ENCODE results near the gene GLB1L2. TPM values are rescaled to one million over a fixed set of nuclear protein-coding genes. Genes with fewer than 3 reads are reported as not detected.
"Not testable (repeated sequence)": the region's sequence is repeated elsewhere in the genome, so short reads cannot be mapped to it uniquely, and the experiment has no call there.

GLB1L2 gene
- polyA plus RNA-seq (ENCODE audit: insufficient read length in 12 of 12) = 1 to 10 TPM in 2 of 12 donors, under 1 TPM in 8, not detected in 2; 0.45 to 1.4 (median 0.70) TPM
- long read RNA-seq, donor 1 = 0 reads
- long read RNA-seq, donor 2 = 0 reads
- long read RNA-seq, donor 3 = 0 reads
- long read RNA-seq, donor 4 = 0 reads
- long read RNA-seq, donor 5 = 0 reads
- long read RNA-seq, donor 6 = 0 reads
- long read RNA-seq, donor 7 = 0 reads
- long read RNA-seq, donor 8, partial matches to known transcripts = 0 of 1 reads
- long read RNA-seq, donor 8, other reads (novel, unspliced or antisense) = 0 of 1 reads
- long read RNA-seq, donor 9 = 0 reads
- long read RNA-seq, donor 10 = 0 reads
- long read RNA-seq, donor 11 = 0 reads

DNA sequence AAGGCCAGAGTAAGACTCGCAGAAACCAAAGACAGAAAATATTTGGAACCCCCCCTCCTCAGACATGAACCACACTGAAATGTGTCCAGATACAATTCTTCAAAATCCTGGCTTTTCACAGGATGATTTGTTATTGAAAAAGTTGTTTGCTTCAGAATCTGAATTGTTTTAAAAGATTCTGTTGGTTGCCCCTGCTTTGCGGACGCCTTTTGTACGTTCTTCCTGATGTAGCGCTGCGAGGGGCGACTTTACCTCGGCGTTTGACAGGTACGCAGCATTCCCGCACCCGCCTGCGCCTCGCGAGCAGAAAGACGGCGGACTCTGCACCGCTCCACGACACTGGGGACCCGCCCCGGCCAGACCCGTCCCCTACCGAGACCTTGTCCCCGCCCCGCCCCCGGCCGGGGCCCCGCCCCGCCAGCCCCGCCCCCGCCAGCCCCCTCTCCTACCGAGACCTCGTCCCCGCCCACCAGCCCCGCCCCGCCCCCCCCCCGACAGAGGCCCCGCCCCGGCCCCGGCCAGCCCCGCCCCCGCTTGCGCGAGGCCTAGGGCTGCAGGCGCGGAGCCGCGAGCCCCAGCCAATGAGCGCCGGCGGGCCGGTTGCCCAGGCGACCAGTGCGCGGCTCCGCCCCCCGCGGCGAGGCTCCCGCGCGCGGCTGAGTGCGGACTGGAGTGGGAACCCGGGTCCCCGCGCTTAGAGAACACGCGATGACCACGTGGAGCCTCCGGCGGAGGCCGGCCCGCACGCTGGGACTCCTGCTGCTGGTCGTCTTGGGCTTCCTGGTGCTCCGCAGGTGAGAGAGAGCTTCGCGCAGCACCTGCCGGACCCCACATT is at the start of gene GLB1L2:
TSS of gene GLB1L2 (plus strand) at position 635 of the 835 bp plus-strand sequence. CDS start at position 709, 74 bp downstream.
- DNase-seq = peak; percentile 13

GRCh38 chr11:134282121-134283045 is 49.4 kb upstream of the GLB1L2 start:
- no peak for DNase-seq

DNA sequence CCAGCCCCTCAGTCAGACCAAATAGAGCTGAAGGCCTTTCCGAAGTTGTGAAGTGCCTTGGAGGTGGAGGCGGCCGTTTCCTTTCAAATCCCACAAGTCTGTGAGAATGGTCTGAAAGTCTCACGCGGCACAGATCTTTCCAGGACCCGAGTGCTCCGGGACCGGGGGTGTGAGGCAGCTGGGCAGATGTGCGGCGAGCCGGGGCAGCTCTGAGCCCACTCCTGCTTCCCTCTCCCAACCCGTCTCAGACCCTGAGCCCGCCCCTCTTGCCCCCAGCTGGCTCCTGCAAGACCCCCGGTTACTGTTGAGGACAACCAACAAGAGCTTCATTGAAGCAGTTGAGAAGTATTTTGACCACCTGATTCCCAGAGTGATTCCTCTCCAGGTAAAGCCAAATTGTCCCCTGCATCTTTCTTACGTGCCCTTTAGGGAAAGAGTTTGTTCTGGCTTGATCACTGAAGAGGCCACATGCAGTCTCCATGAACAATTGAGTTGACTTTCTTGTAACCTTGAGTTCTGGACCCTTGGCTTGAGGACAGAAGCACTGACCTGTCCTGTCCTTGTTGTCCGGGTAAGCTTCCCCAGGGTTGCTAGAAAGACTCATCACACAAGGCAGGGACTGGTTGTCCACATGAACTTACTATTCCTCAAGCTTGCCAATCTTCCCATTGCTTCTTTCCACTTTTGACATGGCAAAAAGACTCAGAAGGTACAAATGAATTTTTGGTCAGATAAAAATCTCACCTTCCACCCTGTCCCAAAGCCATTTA is 48.1 kb upstream of the GLB1L2 start:
- DNase-seq = no peak

DNA sequence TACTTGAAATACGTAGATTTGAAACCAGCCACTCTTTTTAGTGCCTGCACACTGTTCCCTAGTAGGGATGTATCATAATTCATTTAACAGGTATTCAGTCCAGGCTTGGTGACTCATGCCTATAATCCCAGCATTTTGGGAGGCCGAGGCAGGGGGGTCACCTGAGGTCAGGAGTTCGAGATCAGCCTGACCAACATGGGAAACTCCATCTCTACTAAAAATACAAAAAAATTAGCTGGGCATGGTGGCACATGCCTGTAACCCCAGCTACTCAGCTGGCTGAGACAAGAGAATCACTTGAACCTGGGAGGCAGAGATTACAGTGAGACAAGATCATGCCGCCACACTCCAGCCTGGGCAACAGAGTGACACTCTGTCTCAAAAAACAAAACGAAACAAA is 47.4 kb upstream of the GLB1L2 start:
- DNase-seq = not testable (repeated sequence)

- no peak for DNase-seq
Measured at GRCh38 chr11:134287561-134287960, 44.2 kb upstream of the GLB1L2 start.

GRCh38 chr11:134288486-134288885 is 43.3 kb upstream of the GLB1L2 start:
- DNase-seq = no peak

- DNase-seq = no peak
Measured at GRCh38 chr11:134289167-134289566, 42.6 kb upstream of the GLB1L2 start.

GRCh38 chr11:134289789-134290188 is 42.0 kb upstream of the GLB1L2 start:
- no peak for DNase-seq

DNA sequence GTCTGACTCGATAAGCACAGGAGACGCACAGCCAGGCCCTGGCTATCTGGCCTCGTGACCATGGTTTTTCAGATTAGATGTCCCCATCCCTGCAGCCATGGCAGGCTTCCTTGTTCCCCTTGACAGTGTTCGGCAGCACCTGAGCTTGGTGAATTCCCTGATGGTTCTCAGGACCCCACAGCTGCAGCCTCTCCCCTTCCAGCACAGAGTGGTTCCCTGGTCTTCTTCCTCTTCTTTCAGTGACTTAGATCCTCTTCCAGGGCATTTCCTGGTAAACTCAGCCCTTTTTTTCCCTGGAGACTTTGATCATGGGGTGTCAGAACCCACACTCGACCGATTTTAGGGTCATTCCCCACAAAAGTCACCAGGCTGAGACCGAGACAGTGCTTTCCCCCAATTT is 41.1 kb upstream of the GLB1L2 start:
- DNase-seq = no peak

- no peak for DNase-seq
Measured at GRCh38 chr11:134291196-134291595, 40.6 kb upstream of the GLB1L2 start.

GRCh38 chr11:134292661-134293060 is 39.1 kb upstream of the GLB1L2 start:
- DNase-seq = no peak

DNA sequence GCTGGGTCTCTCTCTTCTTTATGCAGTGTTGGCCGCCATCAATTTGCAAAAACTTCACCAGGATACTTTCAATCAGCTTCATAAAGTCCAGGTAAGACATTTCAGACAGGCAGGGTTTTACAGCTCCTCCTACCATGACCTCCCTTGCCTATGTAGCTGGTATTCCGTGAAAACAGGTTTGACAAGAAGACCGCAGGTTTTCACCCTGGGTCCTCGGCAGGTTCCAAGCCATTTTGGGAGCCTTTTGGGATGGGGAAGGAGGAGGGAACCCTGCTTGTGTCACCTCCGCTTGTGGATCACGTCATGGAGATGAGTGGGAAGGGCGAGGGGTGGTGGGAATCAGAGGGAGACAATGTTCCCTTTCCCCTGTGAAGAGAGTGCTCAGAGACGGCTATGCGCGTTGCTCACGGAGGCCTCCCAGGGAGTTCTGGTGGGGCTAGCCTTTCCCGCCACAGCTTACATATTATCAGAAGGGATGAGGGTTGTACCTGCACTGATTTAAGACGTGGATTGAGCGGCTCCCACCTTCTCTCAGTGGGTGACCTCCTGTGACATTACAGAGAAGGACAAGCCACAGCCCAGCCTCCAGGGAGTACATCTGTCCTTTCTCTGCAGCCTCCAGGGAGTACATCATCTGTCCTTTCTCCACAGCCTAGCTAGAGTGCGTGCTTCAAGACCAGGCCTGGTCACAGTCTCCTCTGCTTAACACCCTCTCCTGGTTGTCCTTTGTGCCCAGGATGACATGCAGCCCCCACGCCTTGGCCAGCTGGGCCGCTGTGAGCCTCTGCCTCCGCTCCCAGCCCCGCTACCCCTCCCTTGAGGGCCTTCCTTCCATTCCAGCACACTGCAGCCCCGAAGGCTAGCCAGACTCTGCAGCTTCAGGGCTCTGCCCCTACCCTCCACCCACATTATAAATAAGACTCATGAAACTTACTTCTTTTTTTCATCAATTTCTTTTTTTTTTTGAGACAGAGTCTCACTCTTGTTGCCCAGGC is 38.4 kb upstream of the GLB1L2 start:
- no peak for DNase-seq

- no peak for DNase-seq
Measured at GRCh38 chr11:134294664-134295063, 37.1 kb upstream of the GLB1L2 start.

DNA sequence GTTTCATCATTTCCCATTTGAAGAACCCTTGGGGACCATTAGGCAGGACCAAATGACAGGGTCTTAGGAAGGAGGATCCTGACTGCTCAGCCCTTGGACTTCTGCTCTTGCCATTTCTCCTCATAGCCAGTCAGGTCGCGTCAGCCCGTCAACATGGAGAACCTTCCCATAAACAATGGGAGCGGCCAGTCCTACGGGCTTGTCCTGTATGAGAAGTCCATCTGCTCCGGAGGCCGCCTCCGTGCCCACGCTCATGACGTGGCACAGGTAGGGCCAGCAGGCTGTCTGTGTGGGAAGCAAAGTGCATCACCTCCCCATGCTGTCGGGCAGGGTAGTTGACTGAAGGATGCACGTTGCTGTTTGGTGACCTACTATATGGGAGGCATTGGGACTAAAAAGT is 19.6 kb upstream of the GLB1L2 start:
- DNase-seq = no peak

GRCh38 chr11:134312807-134313206 is 19.0 kb upstream of the GLB1L2 start:
- no peak for DNase-seq

GRCh38 chr11:134313379-134313778 is 18.4 kb upstream of the GLB1L2 start:
- DNase-seq = no peak

DNA sequence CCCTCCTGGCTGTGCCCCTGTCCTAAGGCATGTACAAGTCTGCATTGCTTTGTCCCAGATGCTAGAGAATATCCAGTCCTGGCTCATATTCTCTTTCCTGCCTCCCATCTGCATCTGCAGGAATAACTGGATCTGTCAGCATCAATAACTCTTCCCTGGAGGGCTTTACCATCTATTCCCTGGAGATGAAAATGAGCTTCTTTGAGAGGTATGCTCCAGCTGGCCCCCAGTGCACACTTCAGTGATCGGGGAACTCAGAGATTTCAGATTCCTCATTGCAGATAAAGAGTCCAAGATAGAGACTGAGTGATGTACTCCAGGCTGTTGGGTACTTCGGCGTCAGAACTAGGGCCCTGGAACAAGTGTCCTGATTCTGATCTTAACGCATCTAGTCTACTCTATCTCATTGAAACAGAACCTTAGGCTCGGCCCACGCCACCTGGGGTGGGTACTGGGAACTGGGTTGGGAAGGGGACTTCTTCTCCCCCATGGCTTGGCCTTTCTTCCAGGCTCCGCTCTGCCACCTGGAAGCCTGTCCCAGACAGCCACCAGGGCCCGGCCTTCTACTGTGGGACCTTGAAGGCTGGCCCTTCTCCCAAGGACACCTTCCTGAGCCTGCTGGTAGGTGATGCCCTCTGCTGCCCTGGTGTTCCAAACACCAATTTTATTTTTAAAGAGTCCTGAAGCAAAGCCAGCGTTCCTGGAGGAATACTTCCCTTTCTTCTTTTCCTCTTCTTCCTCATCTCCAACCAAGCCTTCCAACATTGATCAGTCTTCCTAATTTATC is 17.8 kb upstream of the GLB1L2 start:
- DNase-seq = no peak

- no peak for DNase-seq
Measured at GRCh38 chr11:134317103-134317502, 14.7 kb upstream of the GLB1L2 start.

- not testable (repeated sequence) for DNase-seq
Measured at GRCh38 chr11:134321373-134321772, 10.4 kb upstream of the GLB1L2 start.
